IMR-90 (cell line): ENCODE measurements around the gene TBC1D22B. TPM values are rescaled to one million over a fixed set of nuclear protein-coding genes. Genes with fewer than 3 reads are reported as not detected.
A peak's percentile ranks its signal among the peaks of the same experiment; 100 is the strongest.

Experiments
- ATAC-seq: fragments of 200-7000 bp; cut with Tn5 transposase; 2 replicates; pipeline ENCODE4 v1.9.1; 2020; ENCODE audit warnings: low read depth, mild to moderate bottlenecking, moderate library complexity
- BruUV-seq: library from RNA; stranded (reverse); fragments of 400-500 nt; replicated peaks from 2 replicates; lab custom pipeline; 2021; lab: Mats Ljungman, UMichigan
- CTCF ChIA-PET: fragments of 300-600 bp; formaldehyde crosslinking; extraction: SDS; loops from one replicate; lab custom pipeline; 2021; ENCODE audit warnings: antibody characterized with exemption; lab: Yijun Ruan, JAX
- POLR2A ChIA-PET: fragments of 300-600 bp; sonication (Branson Sonifier 250); formaldehyde crosslinking; loops from one replicate; lab custom pipeline; 2022; ENCODE audit warnings: antibody characterized with exemption; ENCODE audit not compliant: unreplicated experiment; lab: Charles Lee
- DNase-seq: peaks from one replicate; pipeline ENCODE4 v3.0.0; 2013
- H2AFZ ChIP-seq: replicated peaks from 2 replicates; pipeline ENCODE3; 2013; ENCODE audit warnings: low read length, mild to moderate bottlenecking; ENCODE audit not compliant: poor library complexity
- H2AK5ac ChIP-seq: 2 replicates; pipeline ENCODE4 v1.6.1; 2013; ENCODE audit warnings: low read depth, low read length, inconsistent platforms
- H2AK9ac ChIP-seq: replicated peaks from 2 replicates; pipeline ENCODE3; 2013; ENCODE audit warnings: mild to moderate bottlenecking, low read depth, low read length, moderate library complexity; ENCODE audit not compliant: poor library complexity
- H2BK120ac ChIP-seq: 2 replicates; pipeline ENCODE4 v1.6.1; 2013; ENCODE audit warnings: low read depth, low read length, inconsistent platforms
- H2BK15ac ChIP-seq: 3 replicates; pipeline ENCODE4 v1.6.1; 2013; ENCODE audit warnings: low read depth, low read length, inconsistent platforms
- H2BK20ac ChIP-seq: 2 replicates; pipeline ENCODE4 v1.6.1; 2013; ENCODE audit warnings: low read depth, mild to moderate bottlenecking, inconsistent platforms, low read length, moderate library complexity
- H2BK5ac ChIP-seq: 2 replicates; pipeline ENCODE4 v1.6.1; 2013; ENCODE audit warnings: mild to moderate bottlenecking, low read depth, low read length, inconsistent platforms; ENCODE audit not compliant: poor library complexity, severe bottlenecking
- H3K14ac ChIP-seq: replicated peaks from 2 replicates; pipeline ENCODE4 v1.6.1; 2013; ENCODE audit warnings: low read depth, low read length, inconsistent platforms
- H3K18ac ChIP-seq: 2 replicates; pipeline ENCODE4 v1.6.1; 2013; ENCODE audit warnings: low read depth, low read length, control low read depth
- H3K23ac ChIP-seq: 2 replicates; pipeline ENCODE4 v1.6.1; 2013; ENCODE audit warnings: low read depth, low read length, inconsistent platforms
- H3K27ac ChIP-seq: 2 replicates; pipeline ENCODE4 v1.5.1; 2013; ENCODE audit warnings: mild to moderate bottlenecking, control low read depth, low read length; ENCODE audit not compliant: insufficient read depth
- H3K27me3 ChIP-seq: 2 replicates; pipeline ENCODE4 v1.6.1; 2013; ENCODE audit warnings: low read length; ENCODE audit not compliant: control insufficient read depth, insufficient read depth
- H3K36me3 ChIP-seq: 2 replicates; pipeline ENCODE4 v1.6.1; 2013; ENCODE audit warnings: low read length, mixed read lengths; ENCODE audit not compliant: control insufficient read depth, insufficient read depth
- H3K4ac ChIP-seq: 2 replicates; pipeline ENCODE4 v1.6.1; 2013; ENCODE audit warnings: low read depth, low read length, inconsistent platforms
- H3K4me1 ChIP-seq: 2 replicates; pipeline ENCODE4 v1.6.1; 2013; ENCODE audit warnings: low read length, mixed read lengths; ENCODE audit not compliant: control insufficient read depth, insufficient read depth
- H3K4me2 ChIP-seq: 2 replicates; pipeline ENCODE4 v1.6.1; 2013; ENCODE audit warnings: low read depth, mild to moderate bottlenecking, control low read depth, low read length, moderate library complexity
- H3K4me3 ChIP-seq: 2 replicates; pipeline ENCODE4 v1.5.1; 2013; ENCODE audit warnings: low read depth, mild to moderate bottlenecking, control low read depth, low read length, moderate library complexity; ENCODE audit not compliant: insufficient read depth
- H3K56ac ChIP-seq: 2 replicates; pipeline ENCODE4 v1.6.1; 2013; ENCODE audit warnings: low read length, inconsistent platforms; ENCODE audit not compliant: insufficient read depth; ENCODE audit errors: extremely low read depth
- H3K79me1 ChIP-seq, 2 experiments: 2 replicates each; pipeline ENCODE4 v1.6.1; 2013; ENCODE audit warnings: low read length in 2 of 2, inconsistent platforms in 1 of 2, low read depth in 1 of 2
- H3K9ac ChIP-seq: 2 replicates; pipeline ENCODE4 v1.6.1; 2013; ENCODE audit warnings: low read depth, low read length, control low read depth
- H3K9me1 ChIP-seq: 2 replicates; pipeline ENCODE4 v1.6.1; 2013; ENCODE audit warnings: low read length, inconsistent platforms; ENCODE audit not compliant: insufficient read depth
- H3K9me3 ChIP-seq: 2 replicates; pipeline ENCODE4 v1.6.1; 2013; ENCODE audit warnings: low read length; ENCODE audit not compliant: control insufficient read depth, insufficient read depth
- H4K20me1 ChIP-seq: 2 replicates; pipeline ENCODE4 v1.6.1; 2013; ENCODE audit warnings: low read length, inconsistent platforms; ENCODE audit not compliant: insufficient read depth
- H4K5ac ChIP-seq: 2 replicates; pipeline ENCODE4 v1.6.1; 2013; ENCODE audit warnings: mild to moderate bottlenecking, low read depth, low read length, control low read depth
- H4K8ac ChIP-seq, 2 experiments: 2 replicates each; pipeline ENCODE4 v1.6.1; 2013; ENCODE audit warnings: low read depth in 2 of 2, low read length in 2 of 2, control low read depth in 1 of 2, inconsistent platforms in 1 of 2
- H4K91ac ChIP-seq: 2 replicates; pipeline ENCODE4 v1.6.1; 2013; ENCODE audit warnings: low read depth, low read length, inconsistent platforms; ENCODE audit not compliant: insufficient read depth
- CHD1 ChIP-seq: IDR thresholded peaks from 2 replicates; pipeline ENCODE4 v1.6.1; 2012; ENCODE audit warnings: low read depth, low read length, improper control_type of control experiment
- MAZ ChIP-seq: IDR thresholded peaks from 2 replicates; pipeline ENCODE4 v1.6.1; 2012; ENCODE audit warnings: low read depth, mild to moderate bottlenecking, low read length, improper control_type of control experiment, moderate library complexity, borderline replicate concordance
- USF2 ChIP-seq: fragments of 150-350 bp; IDR thresholded peaks from 2 replicates; pipeline ENCODE4 v1.6.1; 2017; ENCODE audit warnings: mild to moderate bottlenecking, antibody characterized with exemption, low read length, low read depth
- WGBS, 2 experiments: methylation state at CpG; one replicate each; pipeline versions ENCODE4 v1.1.5 to v1.1.7; 2013; ENCODE audit warnings: missing lambda C conversion rate in 2 of 2; ENCODE audit not compliant: insufficient read length in 1 of 2; ENCODE audit errors: extremely low coverage in 2 of 2; 5-methylcytosine and 5-hydroxymethylcytosine counted together
- dilution Hi-C: fragments of 300-500 bp; cut with HindIII; formaldehyde crosslinking; loops from one replicate; pipeline ENCODE4 v1.14.3; 2018; ENCODE audit warnings: low sequenced_read_pairs; ENCODE audit not compliant: unreplicated experiment
- in situ Hi-C: fragments of 300-500 bp; cut with MboI; formaldehyde crosslinking; loops from 3 replicates; pipeline ENCODE4 v1.14.3; 2019; ENCODE audit warnings: low sequenced_read_pairs, inconsistent platforms, mixed read lengths
- intact Hi-C: fragments of 100-400 bp; cut with micrococcal nuclease; formaldehyde crosslinking; loops from 2 replicates; pipeline ENCODE4 v1.10.0; 2022
- polyA plus RNA-seq, 3 experiments: library from polyadenylated mRNA; depleted of rRNA; stranded (reverse); fragments of >200 nt; gene quantifications; 2 replicates each; pipeline ENCODE4 v1.2.3, GENCODE V29; 2012; ENCODE audit warnings: low replicate concordance in 1 of 3
- total RNA-seq: library from RNA; depleted of rRNA; stranded (reverse); fragments of >200 nt; gene quantifications from 2 replicates; pipeline ENCODE4 v1.2.3, GENCODE V29; 2012

Gene TBC1D22B
- total and polyA plus RNA-seq, 2 of the 4 experiments (the other 2 are of a cell fraction), result 6.6 to 7.5 TPM

GRCh38 chr6:37243131-37243815, 14.3 kb upstream of the TBC1D22B start:
- Histone ChIP-seq H3K4me2 (peak overlapping the region; percentile 7; the same call in 1 of the 2 replicates), H3K79me1 (peaks cover 0 to 14% of the 10 kb centered on the region in 2 experiments; a peak in 1 of 4 replicates), H2BK120ac (peak overlapping the region; percentile 100), H2BK5ac (peak overlapping the region; percentile 99), H3K4me1 (peaks cover 36% of the 10 kb centered on the region), H4K8ac (peak overlapping the region; percentile 31 to 99), H3K36me3 (no peaks in the 10 kb centered on the region), H3K18ac (peak overlapping the region; percentile 97), H3K4me3 (no peak overlapping the region), H4K91ac (peak overlapping the region; percentile 98), H3K14ac (peak overlapping the region; percentile 98), H3K23ac (peak overlapping the region; percentile 82), H3K56ac (peak overlapping the region; percentile 97), H4K20me1 (no peaks in the 10 kb centered on the region; the same call in 1 of the 2 replicates), H2AK5ac (peak overlapping the region; percentile 97), H3K27me3 (no peaks in the 10 kb centered on the region), H3K9ac (peak overlapping the region; percentile 8; the same call in 1 of the 2 replicates), H4K5ac (peak overlapping the region; percentile 95), H3K27ac (peak overlapping the region; percentile 100), H2AFZ (peak overlapping the region; percentile 44), H3K9me3 (no peaks in the 10 kb centered on the region), H3K4ac (peak overlapping the region; percentile 98), H3K9me1 (peaks cover 15% of the 10 kb centered on the region), H2BK15ac (peak overlapping the region; percentile 92; the same call in 2 of the 3 replicates), H2BK20ac (peak overlapping the region; percentile 98), H2AK9ac (peak overlapping the region; percentile 73)
- DNase-seq (no peak), ATAC-seq (no peak)
- in situ Hi-C loops (no loop called here), dilution Hi-C loops (no loop called here), intact Hi-C loops (loop anchor here (5.0 kb wide), 1 partner anchor 101 kb away; no protein-coding TSS in a partner anchor)
- BruUV-seq, result no TSS peak
- peak; percentile 47 for TF ChIP-seq USF2
- TF ChIP-seq CHD1, result 0 out of 2 replicates have a peak, but pooled peaks have one; percentile 25
- no peak for TF ChIP-seq MAZ
- ChIA-PET POLR2A (interaction anchor here (1.0 kb wide), 1 partner anchor 12 kb away, joined by 3 read pairs; no protein-coding TSS in a partner anchor), CTCF (interaction anchor here (1.1 kb wide), 1 partner anchor 33 kb away, joined by 3 read pairs; no protein-coding TSS in a partner anchor)
- 100% methylated on average over 1 of the region's 8 CpGs; no CpG with 5 or more reads in 1 of the 2 experiments for WGBS, 2 experiments
